ENCODE data around the gene MKLN1. TPM values are rescaled to one million over a fixed set of nuclear protein-coding genes. Genes with fewer than 3 reads are reported as not detected.

MKLN1 gene
- total and polyA plus RNA-seq, 2 of the 4 experiments (the other 2 are of a cell fraction): 17.5 to 52.0 TPM

DNA sequence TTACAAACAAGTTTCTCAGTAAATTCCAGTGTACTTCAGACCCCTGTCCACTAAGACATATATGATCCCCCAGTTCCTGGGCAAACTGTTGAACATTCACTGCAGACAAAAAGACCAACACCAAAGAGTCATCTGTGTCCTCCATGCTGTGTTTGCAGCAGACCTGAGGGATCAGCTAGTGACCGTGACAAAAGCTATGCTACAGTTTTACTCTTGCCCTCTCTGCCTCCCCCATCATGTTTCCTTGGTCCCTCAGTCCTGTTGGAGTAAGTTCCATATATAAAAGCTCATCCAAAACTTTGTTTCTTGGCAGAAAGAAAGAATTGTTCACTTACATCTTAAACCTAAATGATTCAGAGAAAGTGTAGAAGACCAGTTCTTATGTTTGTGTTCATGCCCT is 172.7 kb downstream of the MKLN1 start:
- no peak overlapping the region for H2BK120ac ChIP-seq (ENCODE audit: low read depth, low read length)
- H3K4me2 ChIP-seq (ENCODE audit: low read depth, low read length): no peak overlapping the region
- TF ChIP-seq USF2 (IDR thresholded peaks at IDR 0.05; ENCODE audit: low read depth, low read length) (no peak), ELK1 (IDR thresholded peaks at IDR 0.05; ENCODE audit: borderline replicate concordance, low read depth, low read length) (no peak), CHD1 (IDR thresholded peaks at IDR 0.05; ENCODE audit: low read depth, low read length) (no peak)
- H3K9ac ChIP-seq (ENCODE audit: low read depth, low read length): no peak overlapping the region
- no peak overlapping the region for H3K4me3 ChIP-seq (ENCODE audit: insufficient read depth, low read depth, low read length)
- no peak overlapping the region for H4K8ac ChIP-seq (ENCODE audit: low read depth in 2 of 2, low read length in 2 of 2)
- no TSS peak for BruUV-seq (replicated peaks)
- intact Hi-C loops (cut with micrococcal nuclease) (loop anchor here (2.0 kb wide), 1 partner anchor 392 kb away; no protein-coding TSS in a partner anchor), dilution Hi-C loops (cut with HindIII; ENCODE audit: low sequenced_read_pairs, unreplicated experiment) (no loop called here), in situ Hi-C loops (cut with MboI; ENCODE audit: low sequenced_read_pairs) (no loop called here)
- no peak overlapping the region for H2BK20ac ChIP-seq (ENCODE audit: low read depth, low read length)
- POLR2A ChIA-PET (ENCODE audit: unreplicated experiment): no interaction called here
- peaks cover 13% of the 10 kb centered on the region for H4K20me1 ChIP-seq (ENCODE audit: insufficient read depth, low read length)
- CTCF ChIA-PET: interaction anchor here (0.8 to 1.5 kb wide), 3 partner anchors 9 to 125 kb away, joined by 3 to 4 read pairs (median 4); no protein-coding TSS in a partner anchor
- H3K9me1 ChIP-seq (ENCODE audit: insufficient read depth, low read length): peaks cover 27% of the 10 kb centered on the region
- H2AK5ac ChIP-seq (ENCODE audit: low read depth, low read length): no peak overlapping the region
- H4K5ac ChIP-seq (ENCODE audit: low read depth, low read length): no peak overlapping the region
- H4K91ac ChIP-seq (ENCODE audit: insufficient read depth, low read depth, low read length): no peak overlapping the region
- peaks cover 3% of the 10 kb centered on the region; the same call in 1 of the 2 replicates for H3K36me3 ChIP-seq (ENCODE audit: control insufficient read depth, insufficient read depth, low read length)
- peak overlapping the region; percentile 49; the same call in 1 of the 2 replicates for H3K4ac ChIP-seq (ENCODE audit: low read depth, low read length)
- H3K23ac ChIP-seq (ENCODE audit: low read depth, low read length): no peak overlapping the region
- no peak overlapping the region for H3K18ac ChIP-seq (ENCODE audit: low read depth, low read length)
- DNase-seq: no peak
- no peak overlapping the region for H3K56ac ChIP-seq (ENCODE audit: extremely low read depth, insufficient read depth, low read length)
- no CpG with 5 or more reads among the region's 1 CpG for WGBS, 2 experiments (ENCODE audit: extremely low coverage in 2 of 2, insufficient read length in 1 of 2)
- peaks cover 0 to 8% of the 10 kb centered on the region in 2 experiments; a peak in 1 of 4 replicates for H3K79me1 ChIP-seq (ENCODE audit: low read depth in 1 of 2, low read length in 2 of 2)
- H3K4me1 ChIP-seq (ENCODE audit: control insufficient read depth, insufficient read depth, low read length): peaks cover 26% of the 10 kb centered on the region
- no peaks in the 10 kb centered on the region for H3K9me3 ChIP-seq (ENCODE audit: control insufficient read depth, insufficient read depth, low read length)
- no peak overlapping the region for H2AFZ ChIP-seq (replicated peaks; ENCODE audit: low read length, poor library complexity)
- H2BK15ac ChIP-seq (ENCODE audit: low read depth, low read length): peak overlapping the region; percentile 29; the same call in 1 of the 3 replicates
- no peak for ATAC-seq (ENCODE audit: low read depth)
- H3K14ac ChIP-seq (replicated peaks; ENCODE audit: low read depth, low read length): no peak overlapping the region
- no peak overlapping the region for H2AK9ac ChIP-seq (replicated peaks; ENCODE audit: low read depth, low read length, poor library complexity)
- no peaks in the 10 kb centered on the region for H3K27me3 ChIP-seq (ENCODE audit: control insufficient read depth, insufficient read depth, low read length)
- no peak overlapping the region for H2BK5ac ChIP-seq (ENCODE audit: low read depth, low read length, poor library complexity, severe bottlenecking)
- no peak overlapping the region for H3K27ac ChIP-seq (ENCODE audit: insufficient read depth, low read length)
